ENCODE data around the gene PLCG2.
"Not testable (repeated sequence)": the region's sequence is repeated elsewhere in the genome, so short reads cannot be mapped to it uniquely, and the experiment has no call there.

Gene PLCG2

GRCh38 chr16:81756615-81757356, 22.3 kb upstream of the PLCG2 start:
- Mint-ChIP-seq H3K27me3 (ENCODE audit: low read depth) (peaks cover 4% of the 10 kb centered on the region), H3K4me3 (no peak overlapping the region), H3K9me3 (peaks cover 4% of the 10 kb centered on the region), H3K4me1 (peaks cover 5% of the 10 kb centered on the region), H3K27ac (peak overlapping the region in 1 of 3 experiments; percentile 15), H3K36me3 (ENCODE audit: low read depth) (no peaks in the 10 kb centered on the region)
- TF ChIP-seq CTCF (IDR thresholded peaks at IDR 0.05; ENCODE audit: unreplicated experiment in 3 of 3): no peak

GRCh38 chr16:81758376-81758775, 20.7 kb upstream of the PLCG2 start:
- peaks cover 5% of the 10 kb centered on the region for H3K4me1 Mint-ChIP-seq
- H3K36me3 Mint-ChIP-seq (ENCODE audit: low read depth): no peaks in the 10 kb centered on the region

GRCh38 chr16:81762322-81762721, 16.8 kb upstream of the PLCG2 start:
- peaks cover 13% of the 10 kb centered on the region for H3K27me3 Mint-ChIP-seq (ENCODE audit: low read depth)
- not testable (repeated sequence) for H3K4me1 Mint-ChIP-seq; H3K27ac Mint-ChIP-seq; H3K9me3 Mint-ChIP-seq; H3K36me3 Mint-ChIP-seq (ENCODE audit: low read depth); H3K4me3 Mint-ChIP-seq

More at GRCh38 chr16:81758376-81758775, 20.7 kb upstream of the PLCG2 start:
- peaks cover 4% of the 10 kb centered on the region for H3K27me3 Mint-ChIP-seq (ENCODE audit: low read depth)
- H3K27ac Mint-ChIP-seq: no peak overlapping the region
- H3K4me3 Mint-ChIP-seq: no peak overlapping the region
- no peak for TF ChIP-seq CTCF (IDR thresholded peaks at IDR 0.05; ENCODE audit: unreplicated experiment in 3 of 3)
- peaks cover 4% of the 10 kb centered on the region for H3K9me3 Mint-ChIP-seq

GRCh38 chr16:81765111-81765919, 13.8 kb upstream of the PLCG2 start:
- Mint-ChIP-seq H3K4me1 (no peaks in the 10 kb centered on the region), H3K9me3 (no peaks in the 10 kb centered on the region), H3K27ac (no peak overlapping the region), H3K27me3 (ENCODE audit: low read depth) (peaks cover 9% of the 10 kb centered on the region), H3K36me3 (ENCODE audit: low read depth) (no peaks in the 10 kb centered on the region), H3K4me3 (no peak overlapping the region)
- TF ChIP-seq CTCF (IDR thresholded peaks at IDR 0.05; ENCODE audit: unreplicated experiment in 3 of 3): no peak

GRCh38 chr16:81765969-81766368, 13.1 kb upstream of the PLCG2 start:
- Mint-ChIP-seq H3K4me3 (no peak overlapping the region), H3K36me3 (ENCODE audit: low read depth) (no peaks in the 10 kb centered on the region), H3K9me3 (peaks cover under 1% of the 10 kb centered on the region), H3K27me3 (ENCODE audit: low read depth) (peaks cover 10% of the 10 kb centered on the region), H3K4me1 (no peaks in the 10 kb centered on the region), H3K27ac (no peak overlapping the region)
- TF ChIP-seq CTCF (IDR thresholded peaks at IDR 0.05; ENCODE audit: unreplicated experiment in 3 of 3): no peak

GRCh38 chr16:81767987-81768592, 11.0 kb upstream of the PLCG2 start:
- Mint-ChIP-seq H3K9me3 (peaks cover 4% of the 10 kb centered on the region), H3K27me3 (ENCODE audit: low read depth) (peaks cover 24% of the 10 kb centered on the region), H3K4me3 (no peak overlapping the region), H3K27ac (no peak overlapping the region), H3K4me1 (no peaks in the 10 kb centered on the region), H3K36me3 (ENCODE audit: low read depth) (no peaks in the 10 kb centered on the region)
- TF ChIP-seq CTCF (IDR thresholded peaks at IDR 0.05; ENCODE audit: unreplicated experiment in 3 of 3): no peak
